IPS-15b (cell line): ENCODE measurements around the gene MMP28.

Source experiments
- H3K27me3 ChIP-seq: one replicate; pipeline ENCODE4 v1.6.1; 2013; ENCODE audit warnings: low read length; ENCODE audit not compliant: control insufficient read depth, insufficient read depth
- H3K36me3 ChIP-seq: one replicate; pipeline ENCODE4 v1.6.1; 2013; ENCODE audit warnings: low read length; ENCODE audit not compliant: control insufficient read depth, insufficient read depth
- H3K4me1 ChIP-seq: one replicate; pipeline ENCODE4 v1.6.1; 2013; ENCODE audit warnings: mild to moderate bottlenecking, low read length; ENCODE audit not compliant: control insufficient read depth, insufficient read depth
- H3K4me3 ChIP-seq: one replicate; pipeline ENCODE4 v1.5.1; 2013; ENCODE audit warnings: low read depth, low read length
- H3K9ac ChIP-seq: one replicate; pipeline ENCODE4 v1.6.1; 2013; ENCODE audit warnings: low read depth, mild to moderate bottlenecking, low read length
- H3K9me3 ChIP-seq: one replicate; pipeline ENCODE4 v1.6.1; 2013; ENCODE audit warnings: mild to moderate bottlenecking, low read length; ENCODE audit not compliant: control insufficient read depth, insufficient read depth

MMP28 gene

DNA sequence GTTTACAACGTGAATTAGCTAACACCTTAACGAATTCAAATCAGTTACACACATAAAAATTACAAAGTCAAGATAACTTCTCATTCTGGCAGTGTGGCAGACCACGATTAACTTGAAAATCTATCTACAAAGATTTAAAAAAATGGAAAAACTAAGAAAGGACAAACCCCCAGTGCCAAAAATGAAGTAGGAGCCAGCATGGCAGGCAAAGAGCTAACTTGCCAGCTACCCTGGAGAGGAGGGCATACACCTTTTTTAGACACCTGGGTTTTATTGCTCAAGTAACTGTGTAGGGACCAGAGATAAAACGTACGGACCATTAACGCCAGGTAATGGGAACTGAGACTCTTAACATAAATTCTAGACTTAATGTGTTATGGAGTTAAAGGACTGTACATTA is 16.3 kb upstream of the MMP28 start:
- Histone ChIP-seq H3K9me3 (no peaks in the 10 kb centered on the region), H3K4me1 (no peaks in the 10 kb centered on the region), H3K4me3 (no peak overlapping the region), H3K27me3 (no peaks in the 10 kb centered on the region), H3K36me3 (no peaks in the 10 kb centered on the region), H3K9ac (no peak overlapping the region)

DNA sequence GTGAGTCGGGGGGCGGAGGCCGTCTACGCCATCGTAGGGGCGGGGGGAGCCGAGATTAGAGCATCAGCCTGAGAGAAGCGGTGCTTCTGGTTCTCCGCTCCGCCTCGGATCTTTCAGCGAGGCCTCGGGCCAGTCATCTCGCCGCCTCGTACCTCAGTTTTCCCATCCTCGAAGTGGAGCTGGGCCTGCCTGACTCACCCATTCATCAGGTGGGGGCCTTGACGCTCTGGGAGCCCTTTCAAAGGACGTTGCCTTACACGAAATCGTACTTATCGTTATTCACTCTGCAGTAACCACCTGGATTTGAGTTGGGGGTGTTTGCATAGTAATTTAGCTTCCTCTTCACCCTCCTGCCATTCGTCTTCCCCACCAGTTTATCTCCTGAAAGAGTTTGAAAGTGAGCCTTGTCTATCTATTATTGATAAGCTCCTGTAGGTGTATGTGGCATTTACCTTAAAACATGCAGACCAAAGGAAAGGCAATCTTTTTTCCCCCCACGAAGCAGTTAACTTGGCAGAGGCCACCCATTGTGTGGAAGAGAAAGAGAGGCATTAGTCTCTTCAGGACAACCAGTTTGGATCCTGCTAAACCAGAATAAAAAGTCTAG is 14.5 kb upstream of the MMP28 start:
- H3K4me3 ChIP-seq: peak overlapping the region; percentile 91

DNA sequence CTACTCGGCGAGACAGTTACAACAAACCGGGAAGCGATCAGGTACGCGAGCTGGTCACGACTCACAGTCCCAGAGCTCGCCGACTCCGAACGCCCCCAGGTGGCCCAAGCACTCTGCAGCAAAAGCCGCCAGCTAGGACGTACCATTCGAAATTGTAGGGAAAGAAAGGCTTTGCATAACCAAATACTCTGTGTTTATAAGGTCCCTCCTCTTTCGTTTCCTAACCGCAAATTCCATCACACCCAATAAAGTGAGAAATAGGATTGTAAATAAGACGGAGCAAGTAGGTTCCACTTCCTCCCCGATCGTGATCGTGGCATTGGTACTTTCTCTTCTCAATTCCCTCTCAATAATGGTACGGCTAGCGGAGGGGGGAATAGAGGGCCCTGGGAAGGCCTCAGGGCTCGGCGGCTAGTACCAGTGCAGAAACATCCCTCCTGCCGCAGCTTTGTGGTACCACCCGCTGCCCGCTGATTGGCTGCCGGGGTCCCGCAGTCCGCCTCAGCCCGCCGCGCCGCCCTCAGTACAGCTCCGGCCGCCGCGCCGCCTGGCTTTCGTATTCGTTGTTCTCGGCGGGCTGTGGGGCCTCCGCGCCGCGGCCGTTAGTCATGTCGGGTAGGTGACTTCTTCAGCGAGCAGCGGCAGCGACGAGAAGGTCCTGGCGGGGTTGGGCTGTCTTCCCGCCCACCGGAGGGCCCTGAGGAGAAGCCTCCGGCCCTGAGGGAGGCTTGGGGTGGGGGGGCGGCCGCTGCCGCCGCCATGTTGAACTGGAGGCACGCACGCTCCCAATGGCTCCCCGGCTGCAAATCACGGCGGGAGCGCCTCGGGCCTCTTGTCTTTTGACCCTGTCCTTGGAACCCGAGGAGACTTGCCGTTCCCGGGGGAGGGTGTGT is 13.8 kb upstream of the MMP28 start, which contains the start of gene TAF15:
TSS of gene TAF15 (plus strand) at position 523 of the 893 bp plus-strand sequence. CDS start at position 609, 86 bp downstream.
- Histone ChIP-seq H3K4me1 (no peaks in the 10 kb centered on the region), H3K9me3 (no peaks in the 10 kb centered on the region), H3K36me3 (no peaks in the 10 kb centered on the region)

More for the DNA sequence above, 14.5 kb upstream of the MMP28 start:
- H3K9me3 ChIP-seq: no peaks in the 10 kb centered on the region
- peak overlapping the region; percentile 95 for H3K9ac ChIP-seq
- H3K27me3 ChIP-seq: no peaks in the 10 kb centered on the region
- H3K36me3 ChIP-seq: no peaks in the 10 kb centered on the region
- no peaks in the 10 kb centered on the region for H3K4me1 ChIP-seq

DNA sequence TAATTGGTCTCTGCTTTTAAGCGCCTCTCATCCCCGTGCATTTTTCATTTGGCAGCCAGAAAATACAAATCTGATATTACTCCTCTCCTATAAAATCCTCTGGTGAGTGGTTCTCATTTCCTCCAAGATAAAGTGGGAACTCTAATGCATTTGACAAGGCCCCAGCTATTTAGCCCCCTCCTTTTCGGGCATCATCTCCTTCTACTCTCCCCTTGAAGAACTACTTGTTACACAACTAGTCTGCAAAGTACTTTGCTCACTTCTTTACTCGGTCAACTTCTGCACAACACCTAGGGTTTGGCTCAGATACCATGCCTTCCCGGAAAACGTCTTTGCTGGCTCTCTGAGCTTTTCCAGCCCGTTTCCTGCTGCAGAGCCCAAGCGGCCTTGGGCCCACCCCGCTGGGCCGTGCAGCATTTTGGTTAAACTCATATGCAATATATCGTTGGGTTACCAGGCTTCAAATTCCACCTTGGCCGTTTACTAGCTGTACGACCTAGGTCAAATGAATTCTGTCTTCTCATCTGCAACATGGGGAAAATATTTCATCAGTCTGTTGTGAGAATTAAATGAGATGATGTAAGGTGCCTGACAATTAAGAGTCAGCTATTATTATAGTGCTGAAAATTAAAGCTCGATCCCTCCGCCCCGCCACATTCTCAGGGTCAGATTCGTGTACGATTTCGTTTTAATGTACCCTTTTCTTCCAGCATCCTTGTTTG is 13.0 kb upstream of the MMP28 start:
- no peaks in the 10 kb centered on the region for H3K4me1 ChIP-seq
- H3K36me3 ChIP-seq: no peaks in the 10 kb centered on the region
- no peaks in the 10 kb centered on the region for H3K27me3 ChIP-seq
- H3K4me3 ChIP-seq: peak overlapping the region; percentile 91
- peak overlapping the region; percentile 98 for H3K9ac ChIP-seq
- no peaks in the 10 kb centered on the region for H3K9me3 ChIP-seq

More for the DNA sequence above, 13.8 kb upstream of the MMP28 start, which contains the start of gene TAF15:
- Histone ChIP-seq H3K4me3 (peak within 1 kb of the TSS; percentile 91), H3K27me3 (no peaks in the 10 kb centered on the region), H3K9ac (peak within 1 kb of the TSS; percentile 98)

DNA sequence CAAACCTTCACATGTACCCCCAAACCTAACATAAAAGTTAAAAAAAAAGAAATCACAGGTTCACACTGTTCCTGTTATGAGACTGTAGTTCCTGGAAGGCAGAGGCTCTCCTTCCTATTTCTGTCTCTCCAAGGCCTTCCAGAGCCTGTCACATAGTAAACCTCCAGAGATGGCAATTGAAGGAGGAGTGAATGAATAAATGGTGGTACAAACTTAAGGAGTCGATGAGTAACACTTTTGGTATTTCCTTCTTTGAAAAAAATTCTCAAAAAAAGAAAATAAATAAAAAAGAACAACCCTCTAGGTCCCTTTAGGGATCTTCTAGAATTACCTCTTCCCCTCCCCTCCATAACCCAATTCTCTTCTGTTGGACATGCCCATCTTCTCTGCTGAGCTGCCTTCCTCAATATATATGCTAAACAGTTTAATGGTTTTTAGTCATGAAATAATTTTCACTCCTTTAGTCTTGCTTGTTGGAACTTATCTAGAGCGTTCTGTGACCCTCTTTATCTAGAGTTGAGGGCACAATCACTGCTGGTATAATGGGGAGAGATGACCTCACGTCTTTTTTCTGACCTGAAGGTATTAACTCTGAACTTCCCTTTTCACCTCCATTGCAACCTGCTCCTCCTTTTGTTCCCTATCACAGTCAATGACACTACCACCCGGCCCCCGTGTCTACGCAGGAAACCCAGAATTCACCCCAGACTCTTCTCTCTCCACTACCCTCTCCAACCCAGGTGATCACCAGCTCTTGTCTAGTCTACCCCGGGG is 12.1 kb upstream of the MMP28 start:
- Histone ChIP-seq H3K9me3 (no peaks in the 10 kb centered on the region), H3K4me3 (no peak overlapping the region), H3K4me1 (no peaks in the 10 kb centered on the region), H3K27me3 (no peaks in the 10 kb centered on the region), H3K9ac (no peak overlapping the region), H3K36me3 (no peaks in the 10 kb centered on the region)

DNA sequence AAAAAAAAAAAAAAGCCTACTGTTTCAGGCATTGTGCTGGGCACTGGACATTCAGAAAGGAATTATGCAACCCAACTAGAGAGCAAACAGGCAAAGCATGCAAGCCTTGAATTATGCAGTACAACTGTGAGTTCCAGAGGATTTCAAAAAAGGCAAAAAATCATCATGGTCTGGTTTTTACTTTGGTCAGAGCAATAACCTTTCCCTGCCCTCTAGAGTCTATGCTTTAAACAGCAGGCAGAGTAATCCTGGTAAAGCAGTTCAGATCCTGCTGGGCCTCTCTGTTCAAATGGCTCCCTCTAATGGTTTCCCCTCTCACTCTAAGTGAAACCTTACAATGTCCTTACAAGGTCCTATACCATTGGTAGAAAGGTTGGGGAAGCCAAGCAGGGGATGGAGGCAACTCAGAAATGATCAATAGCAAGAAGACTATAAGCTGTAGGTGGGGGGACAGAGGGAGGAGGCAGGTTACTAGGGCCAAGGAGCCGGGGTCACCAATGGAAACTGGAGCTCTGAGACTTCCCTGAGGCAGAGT is 9.3 kb upstream of the MMP28 start:
- H3K36me3 ChIP-seq: no peaks in the 10 kb centered on the region
- H3K9ac ChIP-seq: no peak overlapping the region
- H3K9me3 ChIP-seq: no peaks in the 10 kb centered on the region
- H3K4me1 ChIP-seq: no peaks in the 10 kb centered on the region
- no peak overlapping the region for H3K4me3 ChIP-seq
- peaks cover 3% of the 10 kb centered on the region for H3K27me3 ChIP-seq

DNA sequence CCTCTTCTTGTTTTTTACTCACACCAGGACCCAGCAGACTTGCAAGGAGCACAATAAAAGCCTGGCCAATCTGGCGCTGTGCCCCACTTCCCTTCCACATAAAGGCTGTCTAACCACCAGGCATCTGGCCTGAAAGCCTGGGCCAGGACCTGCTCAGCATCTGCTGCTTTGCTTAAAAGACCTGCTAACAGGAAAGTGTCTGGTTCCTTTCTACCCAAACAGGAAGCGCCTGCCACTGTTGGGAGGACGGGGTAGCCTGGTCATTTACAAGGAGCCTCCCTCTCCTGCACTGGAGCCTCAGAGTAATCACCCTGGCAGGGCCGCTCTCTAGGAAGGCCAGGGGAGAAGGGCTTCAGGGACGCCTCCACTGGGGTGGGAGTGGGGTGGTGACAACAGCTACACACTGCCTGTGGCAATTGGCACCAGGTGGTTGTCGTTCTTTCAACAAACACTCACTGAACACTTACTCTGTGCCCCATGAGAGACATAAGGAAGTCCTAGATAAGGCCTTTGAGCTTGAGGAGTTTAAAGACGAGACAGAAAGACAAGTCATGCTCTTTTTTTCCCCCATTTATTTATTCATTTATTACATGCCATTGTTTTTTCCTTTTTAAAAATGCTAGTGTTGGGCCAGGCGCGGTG is 6.3 kb upstream of the MMP28 start:
- H3K9ac ChIP-seq: no peak overlapping the region
- H3K27me3 ChIP-seq: peaks cover 21% of the 10 kb centered on the region
- H3K9me3 ChIP-seq: no peaks in the 10 kb centered on the region
- no peaks in the 10 kb centered on the region for H3K36me3 ChIP-seq
- no peaks in the 10 kb centered on the region for H3K4me1 ChIP-seq
- H3K4me3 ChIP-seq: no peak overlapping the region

- Histone ChIP-seq H3K9ac (no peak overlapping the region), H3K36me3 (no peaks in the 10 kb centered on the region), H3K4me1 (no peaks in the 10 kb centered on the region), H3K9me3 (no peaks in the 10 kb centered on the region), H3K27me3 (peaks cover 36% of the 10 kb centered on the region), H3K4me3 (no peak overlapping the region)
These were observed 4.5 kb upstream of the MMP28 start for GRCh38 chr17:35799942-35800341.

DNA sequence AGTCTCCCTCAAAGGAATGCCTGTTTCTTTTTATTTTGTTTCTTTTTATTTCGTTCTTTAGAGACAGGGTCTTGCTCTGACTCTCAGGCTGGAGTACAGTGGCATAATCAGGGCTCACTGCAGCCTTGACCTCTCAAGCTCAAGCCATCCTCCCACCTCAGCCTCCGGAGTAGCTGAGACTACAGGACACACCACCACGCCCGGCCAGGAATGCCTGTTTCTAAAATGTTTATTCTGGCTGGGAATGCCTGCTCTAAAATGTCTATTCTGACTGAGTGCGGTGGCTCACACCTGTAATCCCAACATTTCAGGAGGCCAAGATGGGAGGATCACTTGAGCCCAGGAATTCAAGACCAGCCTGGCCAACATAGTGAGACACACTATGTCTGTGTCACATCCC is 2.5 kb upstream of the MMP28 start:
- Histone ChIP-seq H3K4me3 (no peak overlapping the region), H3K9me3 (no peaks in the 10 kb centered on the region), H3K27me3 (peaks cover 56% of the 10 kb centered on the region), H3K4me1 (no peaks in the 10 kb centered on the region), H3K9ac (no peak overlapping the region), H3K36me3 (no peaks in the 10 kb centered on the region)

DNA sequence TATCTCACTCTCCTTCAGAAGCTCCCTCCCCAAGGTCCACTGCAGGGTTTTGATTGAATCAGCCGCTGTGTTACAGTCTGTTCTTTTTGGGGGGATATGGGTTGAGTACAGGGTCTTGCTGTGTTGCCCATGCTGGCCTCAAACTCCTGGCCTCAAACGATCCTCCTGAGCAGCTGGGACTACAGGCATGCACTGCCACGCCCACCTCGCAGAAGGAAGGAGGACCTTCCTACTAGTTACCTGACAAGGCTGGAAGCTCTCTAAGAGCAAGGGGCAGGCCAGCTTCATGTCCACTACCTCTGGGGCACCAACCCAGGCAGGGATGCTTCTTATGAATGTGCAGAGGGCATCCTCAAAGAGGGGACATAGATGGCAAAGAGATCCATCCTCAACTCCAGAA is 1.9 kb upstream of the MMP28 start:
- H3K4me1 ChIP-seq: no peaks in the 10 kb centered on the region
- H3K9me3 ChIP-seq: no peaks in the 10 kb centered on the region
- H3K9ac ChIP-seq: no peak overlapping the region
- no peak overlapping the region for H3K4me3 ChIP-seq
- H3K36me3 ChIP-seq: no peaks in the 10 kb centered on the region
- H3K27me3 ChIP-seq: peaks cover 61% of the 10 kb centered on the region
